Measurements from ENCODE around the gene MRGPRF.
"Not testable (repeated sequence)": the region's sequence is repeated elsewhere in the genome, so short reads cannot be mapped to it uniquely, and the experiment has no call there.

Gene MRGPRF

GRCh38 chr11:69000391-69000790 lies 12.7 kb downstream of the MRGPRF start:
- TF ChIP-seq CTCF (IDR thresholded peaks at IDR 0.05; ENCODE audit: low read depth, low read length, missing control alignments), result no peak
- in situ Hi-C loops (cut with HindIII; ENCODE audit: low sequenced_read_pairs), result no loop called here
- H3K4me3 ChIP-seq (ENCODE audit: low read depth, low read length), result no peak overlapping the region
- DNase-seq (ENCODE audit: low read depth), result no peak

GRCh38 chr11:68999748-69000355 lies 13.2 kb downstream of the MRGPRF start:
- in situ Hi-C loops (cut with HindIII; ENCODE audit: low sequenced_read_pairs); H3K4me3 ChIP-seq (ENCODE audit: low read depth, low read length); DNase-seq (ENCODE audit: low read depth): not testable (repeated sequence)

GRCh38 chr11:68999093-68999747 lies 13.8 kb downstream of the MRGPRF start:
- in situ Hi-C loops (cut with HindIII; ENCODE audit: low sequenced_read_pairs), result no loop called here
- DNase-seq (ENCODE audit: low read depth), result no peak
- no peak for TF ChIP-seq CTCF (IDR thresholded peaks at IDR 0.05; ENCODE audit: low read depth, low read length, missing control alignments)
- no peak overlapping the region for H3K4me3 ChIP-seq (ENCODE audit: low read depth, low read length)

- in situ Hi-C loops (cut with HindIII; ENCODE audit: low sequenced_read_pairs), result no loop called here
- no peak for TF ChIP-seq CTCF (IDR thresholded peaks at IDR 0.05; ENCODE audit: low read depth, low read length, missing control alignments)
- no peak for DNase-seq (ENCODE audit: low read depth)
- no peak overlapping the region for H3K4me3 ChIP-seq (ENCODE audit: low read depth, low read length)
Measured at GRCh38 chr11:68998390-68998911, 14.6 kb downstream of the MRGPRF start.

GRCh38 chr11:68997995-68998348 lies 15.1 kb downstream of the MRGPRF start:
- TF ChIP-seq CTCF (IDR thresholded peaks at IDR 0.05; ENCODE audit: low read depth, low read length, missing control alignments), result no peak
- in situ Hi-C loops (cut with HindIII; ENCODE audit: low sequenced_read_pairs), result no loop called here
- H3K4me3 ChIP-seq (ENCODE audit: low read depth, low read length), result no peak overlapping the region
- DNase-seq (ENCODE audit: low read depth), result no peak

- H3K4me3 ChIP-seq (ENCODE audit: low read depth, low read length), result no peak overlapping the region
- in situ Hi-C loops (cut with HindIII; ENCODE audit: low sequenced_read_pairs), result no loop called here
- TF ChIP-seq CTCF (IDR thresholded peaks at IDR 0.05; ENCODE audit: low read depth, low read length, missing control alignments), result no peak
- DNase-seq (ENCODE audit: low read depth), result no peak
Measured at GRCh38 chr11:68997124-68997994, 15.7 kb downstream of the MRGPRF start.

All from astrocyte of the cerebellum (primary cell).